Liver (tissue), 3 donors: ENCODE data around the gene KRTAP9-9.

Source experiments
- JUND ChIP-seq, 2 donors: IDR thresholded peaks; 2 replicates each; pipeline ENCODE4 v1.6.1; 2016; ENCODE audit warnings: antibody characterized with exemption in 2 of 2
- SP1 ChIP-seq: IDR thresholded peaks from 2 replicates; pipeline ENCODE4 v1.6.1; 2018; ENCODE audit warnings: antibody characterized with exemption, mild to moderate bottlenecking
- TAF1 ChIP-seq: conservative IDR thresholded peaks from 2 replicates; pipeline ENCODE4 v1.6.1; 2016; ENCODE audit warnings: antibody characterized with exemption, mild to moderate bottlenecking
- TF ChIP-seq, protein P1 (sequence below): fragments of 150-350 bp; IDR thresholded peaks from 2 replicates; pipeline ENCODE4 v1.5.1; 2017; ENCODE audit warnings: improper control_type of control experiment, low read depth, low read length; ENCODE audit not compliant: missing input control
- donor health status: healthy.
- donor health status: healthy.

DNA sequence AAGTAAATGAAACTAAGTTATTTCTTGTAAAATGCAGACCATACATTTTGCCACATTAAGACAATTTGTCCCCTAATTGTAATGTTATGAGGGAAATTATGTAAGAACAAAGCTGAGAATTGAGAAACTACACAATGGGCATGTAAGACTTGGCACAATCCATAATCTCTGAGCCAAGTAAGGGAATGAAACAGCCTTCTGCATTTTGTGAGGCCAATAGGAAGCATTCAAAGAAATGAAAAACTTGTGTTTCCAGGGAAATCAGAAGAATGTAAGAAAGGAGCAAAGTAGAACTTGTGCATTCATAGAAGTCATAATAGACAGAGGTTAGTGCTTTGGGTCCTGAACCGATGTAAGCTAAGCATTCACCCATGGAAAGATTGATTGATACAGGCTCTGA is 3.9 kb upstream of the KRTAP9-9 start:
- TF ChIP-seq, protein P1, sequence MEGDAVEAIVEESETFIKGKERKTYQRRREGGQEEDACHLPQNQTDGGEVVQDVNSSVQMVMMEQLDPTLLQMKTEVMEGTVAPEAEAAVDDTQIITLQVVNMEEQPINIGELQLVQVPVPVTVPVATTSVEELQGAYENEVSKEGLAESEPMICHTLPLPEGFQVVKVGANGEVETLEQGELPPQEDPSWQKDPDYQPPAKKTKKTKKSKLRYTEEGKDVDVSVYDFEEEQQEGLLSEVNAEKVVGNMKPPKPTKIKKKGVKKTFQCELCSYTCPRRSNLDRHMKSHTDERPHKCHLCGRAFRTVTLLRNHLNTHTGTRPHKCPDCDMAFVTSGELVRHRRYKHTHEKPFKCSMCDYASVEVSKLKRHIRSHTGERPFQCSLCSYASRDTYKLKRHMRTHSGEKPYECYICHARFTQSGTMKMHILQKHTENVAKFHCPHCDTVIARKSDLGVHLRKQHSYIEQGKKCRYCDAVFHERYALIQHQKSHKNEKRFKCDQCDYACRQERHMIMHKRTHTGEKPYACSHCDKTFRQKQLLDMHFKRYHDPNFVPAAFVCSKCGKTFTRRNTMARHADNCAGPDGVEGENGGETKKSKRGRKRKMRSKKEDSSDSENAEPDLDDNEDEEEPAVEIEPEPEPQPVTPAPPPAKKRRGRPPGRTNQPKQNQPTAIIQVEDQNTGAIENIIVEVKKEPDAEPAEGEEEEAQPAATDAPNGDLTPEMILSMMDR, result no peak
- no peak for TF ChIP-seq SP1
- TF ChIP-seq JUND (IDR thresholded peaks at IDR 0.05), result no peak
- no peak for TF ChIP-seq TAF1
